Astrocyte of the spinal cord (primary cell): ENCODE measurements around the gene RARG.
"Not testable (repeated sequence)": the region's sequence is repeated elsewhere in the genome, so short reads cannot be mapped to it uniquely, and the experiment has no call there.

ENCODE experiments used
- DNase-seq: peaks from one replicate; pipeline ENCODE4 v3.0.0; 2011; ENCODE audit warnings: low read depth, low spot score
- H3K4me3 ChIP-seq: 2 replicates; pipeline ENCODE4 v1.5.1; 2011; ENCODE audit warnings: low read depth, mild to moderate bottlenecking, low read length, moderate library complexity
- in situ Hi-C: cut with HindIII; loops from 2 replicates; pipeline ENCODE4 v1.10.0; 2017; ENCODE audit warnings: low sequenced_read_pairs
- TF ChIP-seq, protein P1 (sequence below): IDR thresholded peaks from 2 replicates; pipeline ENCODE4 v1.5.1; 2012; ENCODE audit warnings: low read depth, mild to moderate bottlenecking, low read length, inconsistent platforms

Gene RARG

DNA sequence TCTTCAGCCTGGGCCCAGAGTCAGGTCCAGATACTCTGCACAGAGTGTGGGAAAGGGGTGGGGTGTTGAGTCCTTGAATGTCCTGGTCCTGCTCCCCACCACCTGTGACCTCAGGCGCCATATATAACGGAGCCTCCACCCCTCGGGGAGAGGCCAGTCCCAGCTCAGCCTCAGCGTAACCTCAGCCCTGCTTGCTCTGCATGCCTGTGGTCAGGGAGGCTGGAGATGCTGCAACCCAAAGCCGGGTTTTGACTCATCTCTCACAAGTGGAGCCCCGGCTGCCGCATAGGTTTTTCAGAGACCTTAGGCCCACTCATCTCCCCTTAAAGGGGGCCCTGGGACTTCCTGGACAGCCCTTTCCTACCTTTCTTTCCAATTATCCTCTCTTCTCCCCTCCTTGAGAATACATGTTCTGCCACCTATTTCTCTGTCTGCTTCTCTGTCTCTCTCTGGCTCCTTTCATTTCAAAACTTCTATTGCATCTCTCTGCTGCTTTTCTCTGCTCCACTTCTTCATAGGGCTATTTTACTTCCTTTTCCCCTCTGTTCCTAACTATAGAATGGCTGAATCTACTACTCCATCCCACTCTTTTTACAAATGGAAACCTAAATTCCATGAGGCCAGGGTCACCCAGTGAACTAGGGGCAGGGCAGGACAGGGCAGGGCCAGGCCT, 26.1 kb downstream of the RARG start:
- TF ChIP-seq, protein P1, sequence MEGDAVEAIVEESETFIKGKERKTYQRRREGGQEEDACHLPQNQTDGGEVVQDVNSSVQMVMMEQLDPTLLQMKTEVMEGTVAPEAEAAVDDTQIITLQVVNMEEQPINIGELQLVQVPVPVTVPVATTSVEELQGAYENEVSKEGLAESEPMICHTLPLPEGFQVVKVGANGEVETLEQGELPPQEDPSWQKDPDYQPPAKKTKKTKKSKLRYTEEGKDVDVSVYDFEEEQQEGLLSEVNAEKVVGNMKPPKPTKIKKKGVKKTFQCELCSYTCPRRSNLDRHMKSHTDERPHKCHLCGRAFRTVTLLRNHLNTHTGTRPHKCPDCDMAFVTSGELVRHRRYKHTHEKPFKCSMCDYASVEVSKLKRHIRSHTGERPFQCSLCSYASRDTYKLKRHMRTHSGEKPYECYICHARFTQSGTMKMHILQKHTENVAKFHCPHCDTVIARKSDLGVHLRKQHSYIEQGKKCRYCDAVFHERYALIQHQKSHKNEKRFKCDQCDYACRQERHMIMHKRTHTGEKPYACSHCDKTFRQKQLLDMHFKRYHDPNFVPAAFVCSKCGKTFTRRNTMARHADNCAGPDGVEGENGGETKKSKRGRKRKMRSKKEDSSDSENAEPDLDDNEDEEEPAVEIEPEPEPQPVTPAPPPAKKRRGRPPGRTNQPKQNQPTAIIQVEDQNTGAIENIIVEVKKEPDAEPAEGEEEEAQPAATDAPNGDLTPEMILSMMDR = no peak
- in situ Hi-C loops = no loop called here
- H3K4me3 ChIP-seq = no peak overlapping the region
- peak; percentile 83 for DNase-seq

DNA sequence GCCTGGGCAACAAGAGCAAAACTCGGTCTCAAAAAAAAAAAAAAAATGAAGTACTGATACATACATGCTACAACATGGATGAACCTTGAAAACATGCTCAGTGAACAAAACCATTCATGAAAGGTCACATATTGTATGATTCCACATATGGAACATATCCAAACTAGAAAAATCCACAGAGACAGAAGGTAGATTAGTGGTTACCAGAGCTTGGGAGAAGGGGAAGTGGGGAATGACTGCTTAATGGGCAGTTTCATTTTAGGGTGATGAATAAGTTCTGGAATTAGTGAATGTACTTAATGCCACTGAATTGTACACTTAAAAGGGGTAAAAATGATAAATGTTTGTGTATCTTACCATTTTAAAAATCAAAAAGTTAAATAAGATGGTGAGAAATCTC, 27.7 kb downstream of the RARG start:
- DNase-seq = no peak
- H3K4me3 ChIP-seq = no peak overlapping the region
- in situ Hi-C loops = no loop called here
- TF ChIP-seq, protein P1 = no peak

DNA sequence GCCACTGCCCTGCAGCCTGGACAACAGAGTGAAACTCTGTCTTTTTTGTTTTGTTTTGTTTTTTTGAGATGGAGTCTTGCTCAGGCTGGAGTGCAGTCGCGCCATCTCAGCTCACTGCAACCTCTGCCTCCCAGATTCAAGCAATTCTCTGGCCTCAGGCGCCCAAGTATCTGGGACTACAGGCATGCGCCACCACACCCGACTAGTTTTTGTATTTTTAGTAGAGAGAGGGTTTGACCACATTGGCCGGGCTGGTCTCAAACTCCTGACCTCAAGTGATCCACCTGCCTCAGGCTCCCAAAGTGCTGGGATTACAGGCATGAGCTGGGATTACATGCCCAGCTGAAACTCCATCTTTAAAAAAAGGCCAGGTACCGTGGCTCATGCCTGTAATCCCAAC, 29.7 kb downstream of the RARG start:
- in situ Hi-C loops, DNase-seq: not testable (repeated sequence)

DNA sequence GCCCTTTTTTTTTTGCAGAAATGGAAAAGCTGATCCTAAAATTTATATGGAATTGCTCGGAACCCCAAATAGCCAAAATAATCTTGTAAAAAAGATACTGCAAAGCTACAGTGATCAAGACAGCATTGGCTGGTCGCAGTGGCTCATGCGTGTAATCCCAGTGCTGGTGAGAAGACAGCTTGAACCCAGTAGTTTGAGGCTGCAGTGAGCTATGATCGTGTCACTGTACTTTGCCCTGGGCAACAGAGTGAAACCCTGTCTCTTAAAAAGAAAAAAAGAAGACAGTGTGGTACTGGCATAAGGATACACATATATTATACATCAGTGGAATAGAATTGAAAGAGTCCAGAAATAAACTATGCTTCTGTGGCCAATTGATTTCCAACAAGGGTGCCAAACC, 30.4 kb downstream of the RARG start:
- TF ChIP-seq, protein P1 = no peak
- no peak overlapping the region for H3K4me3 ChIP-seq
- no peak for DNase-seq
- in situ Hi-C loops = no loop called here

More for the DNA sequence above, 29.7 kb downstream of the RARG start:
- not testable (repeated sequence) for H3K4me3 ChIP-seq

DNA sequence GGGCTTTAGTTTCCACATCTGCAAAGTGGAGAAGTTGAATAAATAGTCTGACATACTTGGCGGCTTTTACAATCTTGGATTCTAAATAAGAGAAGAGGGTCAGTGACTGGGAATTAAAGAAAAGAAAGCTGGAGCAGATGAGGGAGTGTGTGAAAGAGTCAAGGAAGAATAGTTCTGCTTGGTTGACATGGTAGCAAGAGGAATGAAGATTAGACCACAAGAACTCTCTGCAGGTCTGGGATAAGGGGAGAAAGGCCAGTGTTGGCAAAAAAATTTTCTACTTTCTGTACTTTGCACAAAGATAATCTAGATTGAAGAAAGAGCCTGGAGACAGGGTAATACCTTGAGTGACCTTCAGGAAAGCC, 30.9 kb downstream of the RARG start:
- TF ChIP-seq, protein P1 = no peak

DNA sequence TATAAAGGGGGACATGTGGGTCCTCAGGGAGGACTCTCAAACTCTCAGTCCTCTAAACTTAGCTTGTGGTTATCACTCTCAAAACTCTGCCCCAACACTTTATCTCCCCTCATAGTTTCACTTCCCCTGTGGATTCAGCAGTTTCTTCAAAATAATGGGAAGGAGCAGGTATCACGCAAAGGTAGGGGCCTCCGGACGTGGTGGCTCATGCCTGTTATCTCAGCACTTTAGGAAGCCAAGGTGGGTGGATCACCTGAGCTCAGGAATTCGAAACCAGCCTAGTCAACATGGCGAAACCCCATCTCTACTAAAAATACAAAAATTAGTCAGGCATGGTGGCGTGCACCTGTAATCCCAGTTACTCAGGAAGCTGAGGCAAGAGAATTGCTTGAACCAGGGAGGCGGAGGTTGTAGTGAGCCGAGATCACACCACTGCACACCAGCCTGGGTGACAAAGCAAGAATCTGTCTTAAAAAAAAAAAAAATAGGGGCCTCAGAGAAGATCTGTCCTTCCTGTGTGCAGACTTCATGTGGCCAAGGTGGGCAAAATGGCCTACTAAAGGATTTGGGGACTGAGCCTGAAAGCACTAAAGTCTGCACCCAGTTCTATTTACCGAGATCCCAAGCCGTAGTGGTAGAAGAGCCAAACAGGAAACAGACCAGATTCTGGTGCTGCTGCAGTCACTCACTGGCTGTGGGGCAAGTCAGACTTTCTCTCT, 31.4 kb downstream of the RARG start:
- in situ Hi-C loops = no loop called here
- DNase-seq = no peak
- TF ChIP-seq, protein P1 = no peak
- H3K4me3 ChIP-seq = no peak overlapping the region

More for the DNA sequence above, 30.9 kb downstream of the RARG start:
- no peak overlapping the region for H3K4me3 ChIP-seq
- in situ Hi-C loops = no loop called here
- peak; percentile 52 for DNase-seq

DNA sequence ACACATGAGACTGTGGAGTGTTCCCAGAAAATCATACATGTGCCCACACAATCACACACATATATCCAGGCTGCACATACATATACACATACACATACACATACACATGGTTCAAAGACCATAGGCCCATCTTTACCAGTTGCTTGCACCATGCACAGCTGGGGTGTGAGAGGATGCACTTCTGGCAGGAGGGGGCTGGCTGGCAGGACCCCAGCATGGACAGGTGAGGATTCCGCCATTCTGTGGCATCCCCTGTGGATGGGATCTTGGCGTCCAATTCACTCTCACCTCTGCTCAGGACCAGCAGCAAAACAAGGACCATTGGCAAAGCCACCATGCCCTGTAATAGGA, 31.9 kb downstream of the RARG start:
- in situ Hi-C loops = no loop called here
- TF ChIP-seq, protein P1 = no peak
- H3K4me3 ChIP-seq = no peak overlapping the region

More for the DNA sequence above, 31.9 kb downstream of the RARG start:
- no peak for DNase-seq
